ENCODE results near the gene ZFAND3. TPM values are rescaled to one million over a fixed set of nuclear protein-coding genes. Genes with fewer than 3 reads are reported as not detected.

Gene ZFAND3
- polyA plus RNA-seq, 4 donors = 140 to 179 (median 177) TPM

DNA sequence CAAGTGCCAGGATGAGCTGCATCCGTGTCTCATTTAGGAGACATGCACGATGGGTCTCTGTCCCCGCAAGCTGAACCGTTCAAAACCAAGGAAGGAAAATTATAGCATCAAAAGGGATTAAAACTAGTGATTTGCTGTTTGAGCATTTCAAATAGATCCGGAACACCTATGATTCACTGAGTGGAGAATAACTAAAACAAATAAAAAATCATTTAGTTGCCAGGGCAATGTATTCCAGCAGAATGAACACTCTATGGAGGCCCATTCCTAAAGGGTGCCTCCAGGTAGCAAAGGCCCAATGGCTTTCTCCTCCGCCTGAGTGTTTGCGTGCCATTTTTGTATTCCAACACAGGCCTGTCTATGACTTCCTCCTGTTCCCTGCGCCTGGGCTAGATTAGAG is 354.8 kb downstream of the ZFAND3 start:
- DNase-seq (ENCODE audit: low read depth in 4 of 4, low spot score in 3 of 4) = no peak

DNA sequence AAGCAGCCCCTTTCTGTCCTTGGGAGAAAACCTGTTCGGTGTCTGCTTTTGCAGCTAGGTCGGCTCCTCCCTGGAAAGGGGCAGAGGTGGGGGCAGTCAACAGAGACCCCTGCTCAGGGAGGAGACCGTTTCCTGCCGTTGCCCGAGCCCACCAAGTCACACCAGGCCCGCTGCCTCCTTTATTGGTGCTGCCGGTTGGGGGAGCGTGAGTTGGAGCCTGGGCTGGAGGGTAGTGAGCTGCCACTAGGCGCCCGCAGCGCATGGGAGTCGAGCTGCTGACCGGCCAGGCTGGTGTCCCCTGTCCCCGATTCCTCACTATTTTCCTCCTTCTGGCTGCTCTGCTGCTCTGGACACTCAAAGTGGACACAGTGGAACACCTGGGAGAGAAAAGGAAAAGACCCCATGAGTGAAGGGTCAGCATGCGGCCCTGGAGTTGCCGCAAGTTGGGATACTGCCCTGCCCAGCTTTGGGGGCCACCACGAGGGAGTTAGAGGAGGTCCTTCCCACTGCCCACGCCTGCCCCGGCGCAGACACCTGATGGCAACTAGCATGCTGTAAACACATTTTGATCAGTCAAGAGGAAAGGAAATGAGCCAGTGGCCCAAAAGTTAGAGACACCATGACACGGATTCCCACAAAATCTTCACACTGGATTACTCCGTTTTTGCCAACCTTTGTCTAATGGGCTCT is 355.4 kb downstream of the ZFAND3 start:
- no peak for DNase-seq (ENCODE audit: low read depth in 4 of 4, low spot score in 3 of 4)

DNA sequence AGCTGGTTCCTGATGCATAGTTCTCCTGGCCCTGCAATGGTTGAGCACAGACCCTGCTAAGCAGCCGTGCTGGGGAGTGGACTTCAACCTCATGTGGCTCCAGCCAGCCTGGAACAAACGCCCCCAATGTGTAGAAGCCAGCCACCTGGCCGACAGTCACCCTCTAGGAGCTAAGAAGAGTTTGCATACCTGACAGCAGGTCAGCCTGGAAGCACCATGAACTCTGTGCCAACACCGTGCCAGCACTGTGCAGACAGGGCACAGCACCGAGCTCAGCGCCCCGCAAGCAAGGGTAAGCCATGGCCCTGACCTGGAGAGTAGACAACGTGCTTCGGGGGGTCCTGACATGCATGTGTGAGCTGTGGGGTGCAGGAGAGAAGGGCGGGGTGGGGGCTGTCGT is 356.3 kb downstream of the ZFAND3 start:
- DNase-seq (ENCODE audit: low read depth in 4 of 4, low spot score in 3 of 4) = no peak

DNA sequence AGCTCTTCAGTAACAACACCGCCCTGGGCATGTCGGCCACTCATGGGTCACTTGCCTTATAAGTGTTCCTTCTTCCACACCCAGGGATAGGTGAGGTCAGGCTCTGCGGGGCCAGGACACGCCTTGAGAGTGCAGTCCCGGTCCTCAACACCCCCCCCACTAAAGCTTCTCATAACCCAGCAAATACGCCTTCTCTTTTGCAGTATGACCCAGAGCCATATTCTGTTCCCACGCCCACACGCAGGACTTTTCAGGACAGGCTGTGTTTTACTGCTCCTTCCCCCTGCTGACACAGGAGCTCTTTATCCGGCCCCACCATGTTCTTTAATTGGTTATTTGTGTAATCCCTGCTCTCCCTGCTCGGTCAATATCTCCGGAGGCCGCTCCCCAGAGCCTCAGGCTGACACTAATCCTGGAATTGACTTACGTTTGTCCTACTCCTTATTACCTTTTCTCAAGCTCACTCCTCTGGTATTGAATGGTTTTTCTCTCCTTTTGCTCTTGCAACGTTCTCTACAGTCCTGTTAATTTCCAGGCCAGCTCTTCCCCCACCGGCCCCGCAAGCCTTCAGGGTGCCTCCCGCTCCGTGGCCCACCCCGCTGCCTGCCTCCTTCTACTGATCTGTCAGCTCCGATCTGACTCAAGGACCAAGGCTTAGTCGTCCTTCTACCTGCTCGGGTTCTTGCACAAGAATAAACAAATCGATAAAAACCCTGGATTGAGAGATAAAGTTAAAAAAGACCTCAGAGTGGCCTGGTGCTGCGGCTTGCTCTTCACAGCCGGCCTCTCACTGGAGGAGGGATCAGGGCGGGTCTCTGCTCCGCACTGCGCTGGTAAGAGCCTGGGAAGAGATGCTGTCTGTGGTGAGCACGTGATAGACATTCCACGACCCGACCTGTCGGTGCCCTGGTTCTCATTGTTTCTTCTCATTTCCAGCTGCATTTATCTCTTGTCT is 357.5 kb downstream of the ZFAND3 start:
- peak in 1 of 4 donors; percentile 36 for DNase-seq (ENCODE audit: low read depth in 4 of 4, low spot score in 3 of 4)

DNA sequence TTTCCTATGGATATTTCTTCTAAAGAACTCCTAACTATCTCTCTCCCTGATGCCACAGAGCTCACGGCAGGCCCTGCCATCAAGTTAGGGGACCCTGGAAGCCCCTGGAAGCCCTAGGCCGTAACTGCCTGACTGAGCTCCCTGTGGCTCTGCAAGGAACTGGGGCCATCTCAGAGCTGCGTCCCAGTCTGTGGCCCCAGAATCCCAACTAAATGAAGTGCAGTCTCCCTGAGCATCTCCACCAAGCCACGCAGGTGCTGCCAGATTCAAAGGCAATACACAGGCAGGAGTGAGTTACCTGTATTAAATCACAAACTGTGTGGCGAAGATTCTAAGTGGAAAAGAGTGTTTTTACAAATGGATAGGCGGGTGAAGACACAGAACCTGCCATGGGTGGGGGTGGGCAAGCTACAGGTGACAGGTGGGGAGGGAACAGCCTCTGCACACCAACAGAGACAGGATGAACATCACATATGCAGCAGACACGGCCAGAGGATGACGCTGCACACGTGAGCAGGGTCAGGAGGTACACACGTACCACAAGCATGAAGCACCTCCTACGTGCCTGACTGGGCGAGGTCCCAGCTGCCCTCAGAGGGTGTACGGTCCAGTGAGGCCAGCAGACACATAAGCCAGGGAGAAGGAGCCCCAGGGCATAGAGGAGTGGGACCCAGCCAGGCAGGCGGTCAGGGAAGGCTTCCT is 358.5 kb downstream of the ZFAND3 start:
- DNase-seq (ENCODE audit: low read depth in 4 of 4, low spot score in 3 of 4) = no peak

DNA sequence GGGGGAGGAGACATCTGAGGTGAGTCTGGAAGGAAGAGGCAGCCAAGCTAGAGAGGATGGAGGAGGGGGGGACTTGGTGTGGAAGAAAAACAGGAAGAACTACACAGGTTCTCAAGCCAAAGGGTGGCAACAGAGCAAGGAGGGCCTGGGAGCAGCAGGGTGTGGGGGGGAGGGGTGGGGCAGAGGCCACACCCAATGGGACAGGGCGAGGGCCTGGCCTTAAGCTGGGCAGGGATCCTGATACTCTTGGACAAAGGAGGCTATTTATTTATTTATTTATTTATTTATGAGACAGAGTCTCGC is 359.0 kb downstream of the ZFAND3 start:
- DNase-seq (ENCODE audit: low read depth in 4 of 4, low spot score in 3 of 4) = no peak

DNA sequence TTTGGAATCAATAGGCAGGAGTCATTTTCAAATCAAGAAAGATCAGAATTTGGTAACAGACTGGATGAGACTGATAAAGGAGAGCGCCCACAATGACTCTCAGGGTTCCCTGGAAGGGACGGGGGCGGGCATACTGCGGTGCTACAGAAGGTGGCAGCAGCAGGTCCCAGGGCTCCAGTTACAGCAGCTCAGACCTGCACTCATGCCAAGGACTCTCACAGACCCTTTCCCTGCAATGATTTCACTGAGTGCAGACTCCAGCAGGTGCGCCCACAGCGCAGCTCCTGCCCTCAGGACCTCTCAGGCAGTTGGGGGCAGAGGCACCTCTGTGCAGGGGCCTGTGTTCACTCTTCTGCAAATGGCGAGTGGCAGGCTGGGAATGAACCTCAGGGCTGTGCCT is 359.8 kb downstream of the ZFAND3 start:
- DNase-seq (ENCODE audit: low read depth in 4 of 4, low spot score in 3 of 4) = no peak

DNA sequence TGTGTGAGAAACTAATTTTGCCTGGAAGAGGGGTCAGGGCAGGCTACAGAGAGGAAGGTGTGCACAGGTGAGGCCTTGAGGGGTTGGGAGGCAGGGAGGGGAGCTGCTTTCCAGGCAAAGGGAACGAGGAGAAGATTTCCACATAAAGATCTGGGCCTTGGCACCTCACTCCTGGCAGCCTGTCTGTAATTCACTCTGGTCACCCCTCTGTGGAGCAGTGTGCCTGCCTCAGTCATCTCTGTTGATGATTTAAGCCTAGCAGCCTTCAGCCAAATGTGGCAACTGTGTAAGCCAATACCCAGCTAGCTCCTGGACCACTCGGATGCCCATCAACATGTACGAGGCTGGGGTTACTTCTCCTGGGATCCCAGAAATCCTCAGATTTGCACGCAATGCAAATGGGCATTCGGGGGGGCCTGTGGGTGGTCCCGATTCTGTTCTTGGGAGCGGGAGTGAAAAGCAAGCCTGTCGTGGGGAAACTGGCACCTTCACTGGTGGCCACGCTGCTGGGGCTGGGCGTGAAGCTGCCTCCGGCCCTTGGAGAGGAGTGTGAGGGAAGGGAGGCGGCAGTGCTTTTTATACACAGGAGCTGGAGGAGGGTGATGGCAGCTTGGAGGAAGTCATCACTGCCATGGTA is 360.4 kb downstream of the ZFAND3 start:
- no peak for DNase-seq (ENCODE audit: low read depth in 4 of 4, low spot score in 3 of 4)

DNA sequence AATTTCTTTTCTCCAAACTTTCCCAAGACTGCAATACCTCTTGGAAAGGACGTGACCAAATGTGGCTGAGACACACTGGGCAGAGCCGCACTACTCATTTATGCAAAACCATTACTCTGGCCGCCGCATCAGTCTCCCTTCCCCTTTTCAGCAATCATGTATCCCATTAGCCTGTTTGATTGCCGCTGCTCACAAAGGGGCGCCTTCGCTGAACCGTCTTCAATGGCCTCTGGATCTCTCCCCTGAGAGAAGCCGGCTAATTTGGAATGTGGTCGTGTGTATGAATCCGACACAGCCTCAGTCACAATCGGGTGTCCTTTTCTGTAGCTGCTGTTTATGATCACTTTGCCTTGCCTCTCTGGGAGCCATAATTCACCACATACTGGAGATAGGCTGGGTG is 361.1 kb downstream of the ZFAND3 start:
- DNase-seq (ENCODE audit: low read depth in 4 of 4, low spot score in 3 of 4) = no peak

DNA sequence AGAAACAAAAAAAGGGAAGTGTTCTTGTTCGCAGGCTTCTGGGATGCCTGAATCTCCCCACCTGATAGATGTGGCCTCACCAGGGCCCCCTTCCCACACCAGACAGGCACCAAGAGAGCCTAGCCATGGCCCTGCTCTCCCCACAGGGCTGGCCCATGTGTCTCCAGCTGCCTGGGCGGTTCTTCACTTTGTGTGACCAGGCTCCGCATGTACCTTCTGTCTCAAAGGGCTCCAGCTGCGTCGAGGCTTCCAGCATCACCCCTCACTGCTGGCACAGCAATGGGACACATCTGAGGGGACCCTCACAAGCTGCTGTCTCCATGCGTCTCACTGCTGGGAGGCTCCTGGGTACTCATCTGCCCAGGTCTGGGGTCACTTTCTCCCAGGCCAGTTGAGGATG is 362.9 kb downstream of the ZFAND3 start:
- no peak for DNase-seq (ENCODE audit: low read depth in 4 of 4, low spot score in 3 of 4)

DNA sequence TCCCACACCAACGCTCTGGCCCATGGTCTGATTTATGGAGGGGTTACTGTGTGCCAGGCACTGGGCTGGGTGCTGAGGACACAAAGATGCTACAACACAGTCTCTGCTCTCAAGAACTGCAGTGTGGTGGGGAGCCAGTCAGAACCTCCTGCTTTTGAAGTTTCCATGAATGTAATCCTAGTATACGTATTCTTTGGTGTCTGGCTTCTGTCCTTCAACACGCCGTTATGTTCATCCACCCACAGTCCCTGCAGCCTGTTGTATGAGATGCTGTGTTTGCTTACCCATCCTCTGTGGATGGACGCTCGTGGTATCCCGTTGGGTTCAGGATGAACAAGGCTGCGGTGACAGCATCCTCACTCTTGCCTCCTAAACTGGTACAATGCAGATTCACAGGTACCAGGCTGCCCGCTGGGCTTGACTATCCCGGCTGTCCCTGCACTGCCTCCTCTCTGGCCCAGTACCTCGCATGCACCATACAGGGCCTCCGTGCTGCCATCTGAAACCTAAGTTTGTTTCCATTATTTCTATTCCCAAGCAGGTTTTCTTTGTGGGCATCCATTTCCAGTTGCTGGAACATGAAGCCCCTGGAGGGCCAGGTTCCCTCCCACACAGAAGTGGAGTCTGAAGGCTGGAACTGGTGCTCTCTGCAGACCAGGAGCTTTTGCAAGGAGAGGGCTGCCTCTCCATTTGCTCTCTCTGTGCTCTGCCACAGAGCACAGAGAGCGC is 364.5 kb downstream of the ZFAND3 start:
- no peak for DNase-seq (ENCODE audit: low read depth in 4 of 4, low spot score in 3 of 4)

DNA sequence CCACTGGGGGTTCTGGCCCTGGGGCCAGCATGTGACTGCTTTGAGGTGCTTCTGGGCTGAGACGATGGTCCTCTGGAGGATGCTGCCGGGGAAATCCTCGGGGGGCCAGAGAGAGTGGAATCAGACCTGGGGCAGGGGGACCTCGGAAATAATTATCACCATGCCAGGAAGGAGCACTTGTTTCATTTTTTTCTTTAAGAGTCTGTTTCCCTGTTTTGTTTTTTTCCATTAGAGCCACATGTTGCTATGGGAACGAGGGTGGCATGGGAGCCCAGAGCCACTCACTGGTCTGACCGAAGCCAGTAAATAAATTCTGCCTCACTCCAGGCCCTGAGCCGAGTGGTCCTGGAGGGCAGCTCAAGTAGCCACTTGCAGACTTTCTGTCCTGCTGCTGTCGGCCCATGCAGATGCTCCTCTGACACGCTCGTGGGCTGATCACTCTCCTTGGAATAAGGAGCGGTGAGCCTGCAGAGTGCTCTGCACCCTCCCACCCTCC is 365.1 kb downstream of the ZFAND3 start:
- no peak for DNase-seq (ENCODE audit: low read depth in 4 of 4, low spot score in 3 of 4)

DNA sequence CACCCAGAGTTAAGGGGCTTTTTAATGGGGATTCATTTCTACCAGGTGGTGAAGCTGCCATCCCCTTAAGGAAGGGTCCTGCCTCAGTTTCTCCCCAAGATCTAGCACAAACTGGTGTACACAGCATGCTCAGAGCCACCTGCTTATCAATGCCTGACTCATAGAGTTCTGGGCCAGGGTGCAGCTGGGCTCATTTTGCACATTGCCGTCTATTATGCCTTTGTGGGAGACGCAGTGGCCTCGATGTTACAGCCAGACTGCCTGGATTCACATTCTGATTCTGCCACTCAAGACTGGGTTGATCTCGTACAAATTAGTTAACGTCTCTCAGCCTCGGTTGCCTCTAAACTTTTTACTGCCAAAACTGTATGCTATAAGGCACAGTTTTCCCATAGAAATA is 365.7 kb downstream of the ZFAND3 start:
- DNase-seq (ENCODE audit: low read depth in 4 of 4, low spot score in 3 of 4) = no peak

DNA sequence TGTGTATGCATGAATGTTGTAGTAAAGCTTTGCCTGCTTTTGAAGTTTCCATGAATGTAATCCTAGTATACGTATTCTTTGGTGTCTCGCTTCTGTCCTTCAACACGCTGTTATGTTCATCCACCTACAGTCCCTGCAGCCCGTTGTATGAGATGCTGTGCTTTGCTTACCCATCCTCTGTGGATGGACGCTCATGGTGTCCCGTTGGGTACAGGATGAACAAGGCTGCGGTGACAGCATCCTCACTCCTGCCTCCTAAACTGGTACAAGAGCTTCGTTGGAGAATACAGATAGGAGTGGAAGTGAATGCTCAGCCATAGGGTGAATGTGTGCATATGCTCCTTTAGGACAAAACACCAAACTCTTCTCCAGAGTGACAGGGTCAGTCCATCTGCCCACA is 366.2 kb downstream of the ZFAND3 start:
- DNase-seq (ENCODE audit: low read depth in 4 of 4, low spot score in 3 of 4) = no peak

DNA sequence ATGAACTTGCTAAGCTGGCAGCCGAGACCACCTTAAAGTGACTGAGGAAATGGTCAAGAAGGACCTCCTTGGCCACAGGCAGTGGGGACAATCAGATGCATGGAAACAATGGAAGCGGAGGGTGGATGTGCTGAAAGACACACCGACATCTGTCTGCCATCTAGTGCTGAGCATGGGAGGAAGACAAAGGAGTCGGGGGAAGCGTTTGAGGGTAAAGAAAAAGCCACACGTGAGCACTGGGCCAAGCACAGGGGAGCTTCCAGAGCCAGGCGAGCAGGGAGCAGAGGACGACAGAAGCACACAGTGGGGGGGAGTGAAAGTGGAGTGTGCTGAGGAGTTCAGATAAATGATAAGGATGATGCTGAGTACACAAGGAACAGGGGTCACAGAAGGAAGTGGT is 367.8 kb downstream of the ZFAND3 start:
- DNase-seq (ENCODE audit: low read depth in 4 of 4, low spot score in 3 of 4) = no peak

DNA sequence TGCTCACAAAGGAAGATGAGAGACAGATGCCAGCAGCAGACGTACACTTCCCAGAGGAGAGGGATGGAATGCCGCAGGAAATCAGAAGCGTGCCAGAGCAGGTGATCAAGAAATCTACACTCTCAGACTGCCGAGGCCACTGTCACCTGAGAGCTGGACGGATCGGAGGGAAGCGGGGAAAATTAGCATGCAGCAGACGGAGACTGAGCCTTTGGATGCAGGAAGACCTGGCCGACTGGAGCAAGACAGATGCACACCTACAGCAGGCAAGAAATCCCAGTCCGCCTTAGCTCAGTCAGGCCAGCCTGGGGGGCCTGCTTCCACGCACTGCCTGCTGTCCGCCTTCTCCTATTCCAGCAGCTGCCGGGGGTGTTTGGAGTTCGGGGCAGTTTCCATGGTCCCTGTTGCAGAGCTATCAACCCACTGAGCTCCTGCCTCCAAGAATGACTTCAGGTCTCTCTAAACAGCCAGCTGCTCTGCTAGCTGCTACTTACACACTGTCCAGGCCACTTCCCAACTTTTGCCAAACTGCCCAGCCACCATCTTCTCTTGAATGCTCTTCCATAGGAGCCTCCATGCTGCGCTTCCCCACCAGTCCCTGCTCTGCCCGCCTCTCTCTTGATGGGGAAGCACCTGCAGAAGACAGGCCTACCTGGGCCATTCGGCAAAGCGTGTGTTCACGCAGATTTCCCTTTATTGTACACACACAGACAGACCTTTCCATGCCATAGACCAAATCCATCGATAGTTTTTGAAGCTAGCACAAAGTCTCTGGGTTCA is 368.5 kb downstream of the ZFAND3 start:
- no peak for DNase-seq (ENCODE audit: low read depth in 4 of 4, low spot score in 3 of 4)

DNA sequence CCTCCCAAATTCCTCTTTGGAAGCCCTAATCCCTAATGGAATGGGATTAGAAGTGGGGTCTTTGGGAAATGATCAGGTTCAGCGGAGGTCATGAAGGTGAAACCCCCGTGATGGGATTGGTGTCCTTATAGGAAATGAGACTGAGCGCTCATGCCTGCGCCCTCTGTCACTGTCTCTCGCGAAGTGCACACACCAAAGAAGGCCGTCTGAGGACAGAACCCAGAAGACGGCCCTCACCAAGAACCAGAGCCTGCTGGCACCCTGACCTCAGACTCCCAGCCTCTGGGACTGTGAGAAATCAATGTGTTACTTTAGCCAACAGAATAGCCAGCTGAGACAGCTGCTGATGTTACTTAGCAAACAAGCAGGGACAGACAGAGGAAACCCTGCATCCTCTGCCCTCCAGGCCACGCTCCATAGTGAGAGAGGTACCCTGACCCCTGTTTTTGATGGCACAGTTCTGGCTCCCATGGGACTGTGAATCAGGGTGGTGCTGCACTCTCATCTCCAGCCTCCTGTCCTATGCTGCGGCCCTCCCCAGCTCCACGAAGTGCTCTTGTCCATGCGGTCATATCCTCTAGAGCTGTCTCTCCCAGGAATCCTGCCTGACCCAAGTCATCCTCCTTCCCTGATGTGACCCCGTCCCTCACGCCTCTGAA is 369.3 kb downstream of the ZFAND3 start:
- no peak for DNase-seq (ENCODE audit: low read depth in 4 of 4, low spot score in 3 of 4)

DNA sequence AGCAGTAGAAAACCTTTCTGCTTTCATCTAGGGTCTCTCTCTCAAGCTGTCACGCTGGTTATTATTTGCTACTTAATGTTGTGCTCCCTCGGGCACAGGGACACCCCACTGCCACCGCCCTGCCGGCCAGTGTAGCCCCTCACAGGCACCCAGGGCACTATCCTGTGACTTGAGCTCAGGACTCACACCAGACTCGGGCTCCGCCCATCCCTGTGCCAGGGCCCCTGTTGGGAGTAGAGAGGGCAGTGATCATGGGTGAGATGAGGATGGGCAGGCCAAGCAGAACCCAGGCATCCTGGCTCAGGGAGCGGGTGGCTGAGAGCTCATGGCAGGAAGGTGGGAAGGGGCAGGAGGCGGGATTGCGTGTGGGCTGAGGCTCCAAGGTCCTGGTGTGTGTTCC is 371.9 kb downstream of the ZFAND3 start:
- DNase-seq (ENCODE audit: low read depth in 4 of 4, low spot score in 3 of 4) = no peak

DNA sequence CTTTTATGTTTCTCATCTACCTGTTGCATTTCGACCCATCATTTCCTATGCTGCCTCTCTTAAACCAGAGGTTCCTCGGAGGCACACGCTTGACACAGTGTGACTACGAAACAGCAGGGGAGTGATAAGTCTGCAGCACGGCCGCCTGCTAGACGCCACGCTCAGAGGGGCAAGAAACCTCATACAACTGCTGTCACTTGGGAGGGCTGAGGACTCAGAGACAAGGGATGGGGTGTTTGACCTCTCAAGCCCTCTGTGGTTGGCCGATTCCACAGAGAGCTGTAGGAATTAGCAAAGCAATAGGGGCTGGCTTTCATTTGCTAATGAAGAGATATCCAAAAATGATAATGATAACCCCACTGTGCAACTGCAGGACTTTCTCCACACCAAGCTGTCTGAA is 372.5 kb downstream of the ZFAND3 start:
- no peak for DNase-seq (ENCODE audit: low read depth in 4 of 4, low spot score in 3 of 4)
